Activated naive CD8-positive, alpha-beta T cell treated with anti-CD3 and anti-CD28 coated beads, Interleukin-2, amount 50 U/mL, for 16 hours (primary cell): ENCODE measurements around the gene IFT52.

ENCODE experiments used
- DNase-seq: peaks from one replicate; pipeline ENCODE4 v3.0.0-alpha.2; 2020; ENCODE audit warnings: low read depth, low spot score

IFT52 gene, protein sequence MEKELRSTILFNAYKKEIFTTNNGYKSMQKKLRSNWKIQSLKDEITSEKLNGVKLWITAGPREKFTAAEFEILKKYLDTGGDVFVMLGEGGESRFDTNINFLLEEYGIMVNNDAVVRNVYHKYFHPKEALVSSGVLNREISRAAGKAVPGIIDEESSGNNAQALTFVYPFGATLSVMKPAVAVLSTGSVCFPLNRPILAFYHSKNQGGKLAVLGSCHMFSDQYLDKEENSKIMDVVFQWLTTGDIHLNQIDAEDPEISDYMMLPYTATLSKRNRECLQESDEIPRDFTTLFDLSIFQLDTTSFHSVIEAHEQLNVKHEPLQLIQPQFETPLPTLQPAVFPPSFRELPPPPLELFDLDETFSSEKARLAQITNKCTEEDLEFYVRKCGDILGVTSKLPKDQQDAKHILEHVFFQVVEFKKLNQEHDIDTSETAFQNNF

DNA sequence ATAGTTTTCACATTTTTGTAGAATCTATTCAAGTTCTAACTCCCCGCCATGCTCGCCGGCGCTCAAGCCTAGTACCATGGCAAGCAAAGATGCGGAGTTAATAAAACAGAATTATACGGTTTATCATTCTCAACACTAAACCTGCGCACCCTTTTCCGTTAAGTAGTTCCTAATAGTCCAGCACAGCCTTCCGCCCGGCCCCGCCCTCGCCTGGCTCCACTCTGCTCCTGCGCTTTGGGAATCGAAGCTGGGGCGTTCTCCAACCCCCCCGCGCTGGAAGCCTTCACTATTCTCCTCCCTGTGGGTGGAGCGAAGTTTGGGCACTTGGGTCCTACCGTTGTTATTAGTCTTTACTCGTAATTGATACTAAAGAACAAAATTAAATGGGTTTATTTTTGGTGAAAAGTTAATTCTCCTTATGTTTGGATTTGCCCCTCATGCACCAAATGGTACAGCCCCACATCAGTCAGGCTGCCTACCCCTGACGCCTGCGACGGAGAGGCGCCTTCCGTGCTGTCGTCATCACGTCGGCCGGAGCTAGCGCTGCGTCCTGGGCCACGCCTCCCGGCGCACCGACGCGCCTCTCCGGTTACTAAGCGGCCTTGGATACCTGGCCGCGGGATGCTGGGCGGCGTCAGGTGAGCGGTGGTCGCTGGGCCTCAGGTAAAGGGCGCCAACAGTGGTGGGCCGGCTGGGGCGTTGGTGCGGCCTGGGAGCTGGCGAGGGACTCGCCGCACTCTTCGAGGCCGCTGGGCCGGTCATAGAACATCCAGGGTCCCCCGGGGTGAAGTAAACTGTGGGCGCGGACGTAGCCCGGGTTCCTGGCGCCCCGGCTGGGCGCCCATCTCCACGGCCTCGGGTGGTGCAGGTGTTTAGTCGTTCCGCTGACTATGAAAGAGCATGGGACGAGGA, at the start of gene IFT52:
IFT52 (plus strand) TSS at position 546 of the 912 bp plus-strand sequence. CDS start 3,762 bp downstream, outside the sequence.
- peak; percentile 83 for DNase-seq

DNA sequence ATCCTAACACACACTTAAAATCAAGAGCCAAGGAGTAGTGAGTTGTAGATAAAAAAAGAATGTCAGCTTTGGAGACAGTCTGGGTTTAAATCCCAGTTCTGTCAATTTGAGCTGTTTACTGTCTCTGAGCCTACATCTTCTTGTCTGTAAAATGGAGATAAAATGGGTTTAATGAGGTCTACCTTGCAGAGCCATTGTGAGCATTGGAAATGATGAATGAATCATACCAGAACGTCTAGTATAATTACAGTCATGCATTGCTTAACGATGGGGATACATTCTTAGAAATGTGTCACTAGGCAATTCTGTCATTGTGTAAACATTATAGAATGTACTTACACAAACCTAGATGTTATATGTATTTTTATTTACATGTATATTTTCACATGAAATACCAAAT, 49.5 kb upstream of the IFT52 start:
- DNase-seq = no peak

DNA sequence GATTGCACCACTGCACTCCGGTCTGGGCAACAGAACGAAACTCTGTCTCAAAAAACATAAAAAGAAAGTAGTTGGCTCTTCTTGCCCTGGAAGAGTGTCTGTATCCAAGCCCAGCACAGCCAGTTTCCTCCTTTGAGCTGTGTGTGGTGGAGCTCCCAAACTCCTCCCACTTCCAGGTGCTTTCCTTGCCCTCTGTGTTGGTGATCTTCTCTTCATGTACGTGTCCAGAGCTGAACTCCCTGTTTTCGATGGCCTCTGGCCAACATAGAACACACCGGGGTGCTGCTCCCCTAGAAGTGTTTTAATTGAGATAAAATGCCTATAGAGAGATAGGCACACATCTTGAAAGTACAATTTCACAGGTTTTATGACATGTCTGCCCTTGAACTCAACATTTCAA, 48.6 kb upstream of the IFT52 start:
- no peak for DNase-seq

GRCh38 chr20:43542674-43543073, 48.1 kb upstream of the IFT52 start:
- no peak for DNase-seq

- DNase-seq = no peak
Observed at GRCh38 chr20:43543138-43543537, 47.6 kb upstream of the IFT52 start.

GRCh38 chr20:43544501-43544900, 46.2 kb upstream of the IFT52 start:
- no peak for DNase-seq

GRCh38 chr20:43545837-43546578, 44.7 kb upstream of the IFT52 start:
- no peak for DNase-seq

DNA sequence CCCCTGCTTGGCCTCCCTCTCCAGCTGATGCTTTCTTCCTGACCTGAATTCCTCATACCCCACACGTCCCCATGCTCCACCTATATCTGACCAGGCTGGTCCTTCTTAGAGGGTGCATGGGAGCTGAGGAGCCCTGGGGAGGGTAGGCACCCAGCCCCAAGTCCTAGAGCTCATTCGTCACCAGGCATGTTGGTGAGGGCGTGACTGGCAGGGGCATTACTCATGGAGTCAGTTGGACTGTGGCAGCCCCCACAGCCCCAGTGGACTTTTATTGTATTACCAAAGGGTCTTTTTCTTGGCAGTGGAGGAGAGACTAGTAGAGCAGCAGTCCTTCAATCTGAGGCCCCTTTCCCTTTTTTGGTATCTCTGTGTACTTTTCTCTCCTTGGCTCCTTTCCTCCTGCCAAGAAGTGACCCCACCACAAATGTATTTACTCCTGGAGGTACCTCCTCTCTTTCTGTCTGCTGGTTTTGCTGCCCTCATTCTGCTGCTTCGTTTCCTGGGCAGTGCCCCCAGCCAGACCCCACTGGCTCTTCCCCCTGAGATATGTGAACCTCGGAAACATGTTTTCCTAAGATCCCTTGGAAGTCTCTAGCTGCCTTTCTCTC, 42.4 kb upstream of the IFT52 start:
- DNase-seq = no peak

GRCh38 chr20:43549416-43550065, 41.2 kb upstream of the IFT52 start:
- no peak for DNase-seq

GRCh38 chr20:43550456-43550855, 40.3 kb upstream of the IFT52 start:
- no peak for DNase-seq

DNA sequence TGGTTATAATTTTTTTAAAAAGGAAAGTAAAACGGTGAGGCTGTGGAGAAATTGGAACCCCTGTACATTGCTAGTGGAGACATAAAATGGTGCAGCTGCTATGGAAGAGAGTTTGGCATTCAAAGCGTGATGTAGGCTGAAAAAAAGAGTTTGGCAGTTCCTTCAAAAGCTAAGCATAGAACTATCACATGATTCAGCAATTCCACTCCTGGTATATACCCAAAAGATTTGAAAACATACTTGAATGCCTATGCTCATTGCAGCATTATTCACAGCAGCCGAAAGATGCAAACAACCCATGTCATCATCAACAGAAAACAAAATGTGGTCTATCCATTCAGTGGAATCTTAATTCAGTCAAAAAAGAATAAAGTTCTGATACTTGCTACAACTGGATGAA, 36.4 kb upstream of the IFT52 start:
- DNase-seq = no peak

GRCh38 chr20:43558412-43559146, 32.2 kb upstream of the IFT52 start, which contains the start of gene SGK2:
SGK2 (plus strand) TSS chr20:43559027; CDS start chr20:43566496, 7,469 bp downstream.
- DNase-seq = no peak

GRCh38 chr20:43559147-43559987, 31.4 kb upstream of the IFT52 start:
- no peak for DNase-seq

DNA sequence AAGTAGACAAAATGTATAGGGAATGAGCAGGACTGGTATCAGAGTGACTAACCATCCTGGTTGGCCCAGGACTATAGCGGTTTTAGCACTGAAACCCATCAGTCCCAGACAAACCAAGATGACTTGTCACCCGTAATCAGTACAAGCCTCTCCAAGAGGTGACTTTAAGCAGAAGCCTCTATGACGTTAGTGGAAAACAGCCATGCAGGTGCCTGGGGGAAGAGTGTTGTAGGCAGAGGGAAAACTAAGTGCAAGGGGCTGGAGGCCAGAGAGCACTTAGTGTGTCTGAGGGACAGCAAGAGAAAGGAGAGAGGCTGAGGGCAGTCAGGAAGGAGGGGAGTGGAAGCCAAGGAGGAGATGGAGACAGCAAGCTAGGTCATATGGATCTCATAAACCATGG, 29.8 kb upstream of the IFT52 start:
- no peak for DNase-seq

DNA sequence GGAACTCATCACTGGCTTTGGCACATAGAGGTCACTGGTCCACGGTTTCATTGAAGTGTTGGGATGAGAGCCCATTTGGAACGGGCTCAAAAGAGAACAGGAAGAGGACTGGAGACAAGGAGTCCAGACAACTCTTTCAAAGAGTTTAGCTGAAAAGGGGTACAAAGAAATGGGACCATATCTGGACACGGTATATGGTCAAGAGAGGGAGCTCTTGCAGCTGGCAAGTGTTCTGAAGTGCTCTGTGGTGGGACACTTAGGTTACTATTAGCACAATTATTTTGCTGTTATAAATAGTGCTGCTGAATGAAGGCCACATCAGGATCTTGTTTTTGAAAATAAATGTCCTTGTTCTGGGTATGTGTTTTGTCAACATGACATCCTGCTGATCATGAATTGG, 27.3 kb upstream of the IFT52 start:
- no peak for DNase-seq

- no peak for DNase-seq
Observed at GRCh38 chr20:43563991-43564390, 26.7 kb upstream of the IFT52 start.

DNA sequence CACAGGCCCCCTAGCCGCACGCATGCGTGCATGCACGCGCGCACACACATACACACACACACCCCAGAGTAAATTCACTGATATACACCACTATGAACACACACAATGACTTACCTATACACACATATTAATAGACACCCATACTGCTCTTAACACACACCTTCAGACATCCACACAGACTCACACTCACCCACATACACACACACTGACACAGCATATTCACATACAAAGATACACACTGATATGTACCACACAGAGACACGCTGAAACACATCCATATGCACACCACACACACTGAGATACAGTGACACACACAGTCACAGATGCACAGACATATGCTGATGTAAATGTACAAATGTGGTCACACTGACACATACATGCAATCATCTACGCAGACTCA, 26.3 kb upstream of the IFT52 start:
- no peak for DNase-seq

DNA sequence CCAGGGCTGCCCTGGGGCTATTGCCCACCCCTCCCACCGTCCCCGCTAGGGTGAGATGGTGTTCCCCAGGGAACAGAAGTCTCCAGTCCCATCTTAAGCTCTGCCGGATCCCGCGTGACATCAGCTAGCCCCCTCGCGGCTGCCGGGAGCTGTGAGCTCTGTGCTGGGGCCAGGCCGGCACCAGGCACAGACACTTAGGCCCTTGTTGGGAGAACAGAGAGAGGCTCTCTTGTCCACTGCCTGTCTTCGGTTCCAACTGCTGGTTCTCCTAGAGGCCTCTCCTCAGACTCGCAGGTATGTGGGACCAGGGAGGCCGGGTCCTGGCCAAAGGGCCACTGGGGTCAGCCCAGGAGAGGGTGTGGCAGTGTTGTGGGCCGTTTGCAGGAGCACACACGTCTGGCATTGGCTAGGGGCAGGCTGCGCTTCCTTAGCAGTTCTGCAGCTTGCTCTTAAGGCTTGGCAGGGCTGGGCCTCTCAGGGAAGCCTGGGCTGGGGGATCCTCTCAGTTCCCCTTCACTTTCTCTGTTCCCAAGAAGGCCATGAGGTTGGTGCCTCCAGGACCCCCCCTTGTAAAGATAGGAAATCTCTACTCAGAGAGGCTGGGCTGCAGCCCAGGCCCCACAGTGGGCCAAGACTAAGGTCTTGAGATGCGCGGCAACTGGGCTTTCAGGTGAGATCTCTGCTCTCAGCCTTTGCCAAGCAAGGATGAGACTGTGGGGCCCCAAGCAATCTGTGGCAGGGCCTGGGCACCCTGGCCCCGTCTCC, 25.6 kb upstream of the IFT52 start:
- DNase-seq = no peak

- DNase-seq = no peak
Observed at GRCh38 chr20:43565758-43566104, 25.0 kb upstream of the IFT52 start.
